Upper lobe of left lung (tissue), 4 donors: ENCODE measurements around the gene SLC52A3.
A peak's percentile ranks its signal among the peaks of the same experiment; 100 is the strongest.

Experiments used
- EP300 ChIP-seq, 4 donors: sonication (generic); formaldehyde crosslinking; IDR thresholded peaks; one replicate each; pipeline ENCODE4 v1.5.1; 2017; ENCODE audit warnings: antibody characterized with exemption in 4 of 4, control low read depth in 2 of 4
- POLR2A ChIP-seq, 4 donors: fragments of 450-650 bp; IDR thresholded peaks; one replicate each; pipeline ENCODE4 v1.5.1; 2016 to 2017; ENCODE audit warnings: antibody characterized with exemption in 4 of 4, mild to moderate bottlenecking in 2 of 4
- POLR2AphosphoS5 ChIP-seq, 2 donors: sonication (generic); formaldehyde crosslinking; IDR thresholded peaks; one replicate each; pipeline ENCODE4 v1.5.1; 2017; ENCODE audit warnings: antibody characterized with exemption in 2 of 2
- TF ChIP-seq, protein P1 (sequence below), 6 experiments: fragments of 450-650 bp in 4 of 6; fragments of 200-600 bp in 2 of 6; sonication (generic) in 2 of 6; IDR thresholded peaks; one replicate each; pipeline ENCODE4 v1.5.1; 2016 to 2019; ENCODE audit warnings: antibody characterized with exemption in 6 of 6

DNA sequence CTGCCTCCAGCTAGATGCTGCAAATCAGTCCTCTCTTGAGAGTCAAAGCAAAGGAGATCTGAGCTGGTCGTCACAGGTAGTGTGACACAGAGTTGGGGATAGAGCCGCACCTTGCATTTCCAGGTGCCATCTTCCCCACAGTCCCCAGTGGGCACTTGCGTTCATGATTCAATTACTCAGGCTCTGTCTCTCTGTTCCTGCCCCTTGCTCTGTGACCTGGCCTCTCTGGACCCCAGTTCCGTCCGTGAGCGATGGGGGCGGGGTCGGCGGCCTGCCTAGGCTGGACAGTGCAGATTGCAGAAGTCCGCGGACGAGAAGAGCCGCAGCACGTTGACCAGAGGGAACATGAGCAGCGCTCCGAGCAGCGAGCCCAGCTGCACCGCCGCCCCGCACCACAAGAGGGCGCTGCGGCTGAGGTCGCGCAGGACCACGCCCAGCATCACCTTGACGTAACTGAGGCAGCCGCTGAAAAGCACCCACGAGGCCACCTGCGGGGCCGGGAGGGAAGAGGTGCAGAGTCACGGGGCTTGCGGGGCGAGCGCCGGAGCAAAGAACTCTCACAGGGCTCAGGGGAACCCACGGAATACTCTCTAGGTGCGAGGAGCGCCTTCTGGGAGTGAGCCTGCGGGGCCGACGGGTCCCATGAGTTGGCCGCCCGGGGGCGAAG, 7.4 kb downstream of the SLC52A3 start:
- TF ChIP-seq EP300 (IDR thresholded peaks at IDR 0.05): no peak
- TF ChIP-seq, protein P1, sequence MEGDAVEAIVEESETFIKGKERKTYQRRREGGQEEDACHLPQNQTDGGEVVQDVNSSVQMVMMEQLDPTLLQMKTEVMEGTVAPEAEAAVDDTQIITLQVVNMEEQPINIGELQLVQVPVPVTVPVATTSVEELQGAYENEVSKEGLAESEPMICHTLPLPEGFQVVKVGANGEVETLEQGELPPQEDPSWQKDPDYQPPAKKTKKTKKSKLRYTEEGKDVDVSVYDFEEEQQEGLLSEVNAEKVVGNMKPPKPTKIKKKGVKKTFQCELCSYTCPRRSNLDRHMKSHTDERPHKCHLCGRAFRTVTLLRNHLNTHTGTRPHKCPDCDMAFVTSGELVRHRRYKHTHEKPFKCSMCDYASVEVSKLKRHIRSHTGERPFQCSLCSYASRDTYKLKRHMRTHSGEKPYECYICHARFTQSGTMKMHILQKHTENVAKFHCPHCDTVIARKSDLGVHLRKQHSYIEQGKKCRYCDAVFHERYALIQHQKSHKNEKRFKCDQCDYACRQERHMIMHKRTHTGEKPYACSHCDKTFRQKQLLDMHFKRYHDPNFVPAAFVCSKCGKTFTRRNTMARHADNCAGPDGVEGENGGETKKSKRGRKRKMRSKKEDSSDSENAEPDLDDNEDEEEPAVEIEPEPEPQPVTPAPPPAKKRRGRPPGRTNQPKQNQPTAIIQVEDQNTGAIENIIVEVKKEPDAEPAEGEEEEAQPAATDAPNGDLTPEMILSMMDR (IDR thresholded peaks at IDR 0.05): peak; percentile 53 to 84 (median 75)
- TF ChIP-seq POLR2AphosphoS5 (IDR thresholded peaks at IDR 0.05): no peak
- no peak for TF ChIP-seq POLR2A (IDR thresholded peaks at IDR 0.05)
